ENCODE measurements around the gene SLC25A15. TPM values are rescaled to one million over a fixed set of nuclear protein-coding genes. Genes with fewer than 3 reads are reported as not detected.

Gene SLC25A15
- total RNA-seq, 1 donor from 2014 or later, result 12.2 TPM

- DNase-seq (ENCODE audit: low spot score in 2 of 2, unreplicated experiment in 2 of 2), result no peak
- Mint-ChIP-seq H3K9me3 (no peaks in the 10 kb centered on the region), H3K36me3 (peaks cover 17% of the 10 kb centered on the region), H3K27me3 (ENCODE audit: low read depth) (no peaks in the 10 kb centered on the region), H3K27ac (no peak overlapping the region), H3K4me1 (no peaks in the 10 kb centered on the region), H3K4me3 (no peak overlapping the region)
- TF ChIP-seq CTCF (IDR thresholded peaks at IDR 0.05; ENCODE audit: unreplicated experiment), result no peak
These were observed 9.0 kb downstream of the SLC25A15 start for GRCh38 chr13:40798380-40798779.

DNA sequence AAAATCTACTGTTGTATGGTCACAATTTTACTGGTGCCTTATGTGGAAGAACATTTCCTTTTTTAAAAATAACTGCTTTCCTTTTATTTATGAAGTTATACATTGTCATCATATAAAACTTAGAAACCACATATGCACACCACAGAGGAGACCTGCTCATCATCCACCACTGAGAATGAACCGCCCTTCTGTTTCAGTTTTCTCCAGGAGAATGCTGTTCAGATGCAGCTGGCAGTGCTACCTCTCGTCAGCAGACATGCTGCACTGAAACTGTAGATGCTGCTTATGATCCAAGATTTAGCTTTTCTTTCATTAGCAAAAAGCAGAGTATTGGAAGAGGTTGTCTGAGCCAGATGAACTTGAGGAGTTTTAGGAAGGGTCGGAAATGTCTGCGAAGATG is 10.1 kb downstream of the SLC25A15 start:
- H3K27ac Mint-ChIP-seq, result no peak overlapping the region
- H3K27me3 Mint-ChIP-seq (ENCODE audit: low read depth), result no peaks in the 10 kb centered on the region
- TF ChIP-seq CTCF (IDR thresholded peaks at IDR 0.05; ENCODE audit: unreplicated experiment), result no peak
- H3K4me3 Mint-ChIP-seq, result no peak overlapping the region
- H3K4me1 Mint-ChIP-seq, result no peaks in the 10 kb centered on the region
- no peaks in the 10 kb centered on the region for H3K9me3 Mint-ChIP-seq
- peaks cover 27% of the 10 kb centered on the region for H3K36me3 Mint-ChIP-seq
- DNase-seq (ENCODE audit: low spot score in 2 of 2, unreplicated experiment in 2 of 2), result no peak

DNA sequence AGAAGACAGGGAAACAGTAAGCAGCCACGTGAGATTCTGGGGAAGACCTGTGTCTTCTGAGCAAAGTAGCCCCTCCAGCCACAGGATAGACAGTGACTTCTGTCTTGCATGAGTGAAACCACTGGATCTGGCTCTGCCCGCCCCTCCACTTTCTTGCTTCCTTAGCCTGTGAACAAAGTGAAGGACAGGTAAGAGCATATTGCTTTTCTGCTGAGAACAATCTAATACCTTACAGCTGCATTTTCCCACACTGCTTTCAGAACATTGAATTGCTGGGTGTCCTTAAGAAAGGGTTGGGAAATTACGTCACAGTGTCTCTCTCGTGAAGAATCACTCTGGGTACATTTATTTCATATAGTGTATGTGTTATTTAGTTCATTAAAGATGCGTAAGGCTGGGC is 11.1 kb downstream of the SLC25A15 start:
- Mint-ChIP-seq H3K27me3 (ENCODE audit: low read depth) (no peaks in the 10 kb centered on the region), H3K36me3 (peaks cover 34% of the 10 kb centered on the region), H3K27ac (no peak overlapping the region), H3K4me1 (no peaks in the 10 kb centered on the region), H3K4me3 (no peak overlapping the region), H3K9me3 (no peaks in the 10 kb centered on the region)
- DNase-seq (ENCODE audit: low spot score in 2 of 2, unreplicated experiment in 2 of 2), result no peak
- no peak for TF ChIP-seq CTCF (IDR thresholded peaks at IDR 0.05; ENCODE audit: unreplicated experiment)

DNA sequence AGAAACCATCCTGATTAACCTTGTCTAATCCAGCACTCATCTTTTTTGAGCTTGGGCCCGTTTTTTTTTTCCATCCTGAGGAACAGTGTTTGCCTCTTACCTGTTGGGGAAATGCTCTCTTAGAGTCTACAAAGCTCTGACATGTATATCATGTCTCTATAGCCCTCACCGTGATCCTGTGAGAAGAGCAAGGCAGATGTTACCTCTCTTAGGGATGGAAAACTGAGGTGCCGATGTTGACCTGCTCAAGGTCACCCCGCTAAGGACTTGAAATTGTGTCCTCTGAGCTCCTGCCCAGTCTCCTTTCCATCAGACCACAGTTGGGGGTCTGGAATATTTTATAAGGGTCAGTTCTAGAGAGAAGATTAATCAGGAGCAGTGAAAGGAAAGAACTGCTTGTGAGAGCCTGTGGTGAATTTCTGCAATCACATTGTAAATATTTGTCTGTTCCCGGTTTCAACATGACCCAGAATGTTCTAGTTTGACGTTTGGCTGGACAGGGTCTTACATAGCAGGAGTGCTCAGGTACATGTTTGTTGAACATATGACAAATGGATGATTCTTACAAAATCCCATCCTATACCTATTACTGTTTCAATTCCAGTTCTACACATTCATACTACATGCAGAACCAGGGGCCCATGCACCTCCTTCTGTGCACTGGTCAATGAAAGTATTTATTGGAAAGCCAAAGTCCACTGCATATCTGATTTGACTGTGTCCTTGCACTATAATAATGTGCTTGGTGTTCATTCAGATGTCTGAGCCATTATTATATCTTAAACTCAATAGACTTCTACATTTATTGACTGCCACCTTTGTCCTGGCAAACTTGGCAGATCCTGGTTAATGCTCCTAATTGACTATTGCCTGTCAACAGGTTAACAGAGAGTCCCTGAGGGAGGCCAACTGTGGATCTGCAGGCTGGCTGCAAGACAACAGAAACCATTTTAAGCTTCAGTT is 12.1 kb downstream of the SLC25A15 start:
- no peaks in the 10 kb centered on the region for H3K27me3 Mint-ChIP-seq (ENCODE audit: low read depth)
- H3K4me3 Mint-ChIP-seq, result no peak overlapping the region
- H3K9me3 Mint-ChIP-seq, result no peaks in the 10 kb centered on the region
- H3K27ac Mint-ChIP-seq, result no peak overlapping the region
- no peak for TF ChIP-seq CTCF (IDR thresholded peaks at IDR 0.05; ENCODE audit: unreplicated experiment)
- no peaks in the 10 kb centered on the region for H3K4me1 Mint-ChIP-seq
- DNase-seq (ENCODE audit: low spot score in 2 of 2, unreplicated experiment in 2 of 2), result no peak
- peaks cover 33% of the 10 kb centered on the region for H3K36me3 Mint-ChIP-seq

GRCh38 chr13:40803316-40803715 is 13.9 kb downstream of the SLC25A15 start:
- H3K36me3 Mint-ChIP-seq, result peaks cover 41% of the 10 kb centered on the region
- H3K27ac Mint-ChIP-seq, result no peak overlapping the region
- TF ChIP-seq CTCF (IDR thresholded peaks at IDR 0.05; ENCODE audit: unreplicated experiment), result no peak
- DNase-seq (ENCODE audit: low spot score in 2 of 2, unreplicated experiment in 2 of 2), result no peak
- no peaks in the 10 kb centered on the region for H3K4me1 Mint-ChIP-seq
- H3K27me3 Mint-ChIP-seq (ENCODE audit: low read depth), result no peaks in the 10 kb centered on the region
- no peaks in the 10 kb centered on the region for H3K9me3 Mint-ChIP-seq
- H3K4me3 Mint-ChIP-seq, result no peak overlapping the region

Data from mesothelial cell of epicardium (in vitro differentiated cells).